Measurements from ENCODE around the gene SBF2. TPM values are rescaled to one million over a fixed set of nuclear protein-coding genes. Genes with fewer than 3 reads are reported as not detected.

Gene SBF2
- total and polyA plus RNA-seq, 2 of the 13 experiments (the other 11 are each of a cell fraction or from before 2014, with no cell fraction given): 24.0 to 45.8 TPM

DNA sequence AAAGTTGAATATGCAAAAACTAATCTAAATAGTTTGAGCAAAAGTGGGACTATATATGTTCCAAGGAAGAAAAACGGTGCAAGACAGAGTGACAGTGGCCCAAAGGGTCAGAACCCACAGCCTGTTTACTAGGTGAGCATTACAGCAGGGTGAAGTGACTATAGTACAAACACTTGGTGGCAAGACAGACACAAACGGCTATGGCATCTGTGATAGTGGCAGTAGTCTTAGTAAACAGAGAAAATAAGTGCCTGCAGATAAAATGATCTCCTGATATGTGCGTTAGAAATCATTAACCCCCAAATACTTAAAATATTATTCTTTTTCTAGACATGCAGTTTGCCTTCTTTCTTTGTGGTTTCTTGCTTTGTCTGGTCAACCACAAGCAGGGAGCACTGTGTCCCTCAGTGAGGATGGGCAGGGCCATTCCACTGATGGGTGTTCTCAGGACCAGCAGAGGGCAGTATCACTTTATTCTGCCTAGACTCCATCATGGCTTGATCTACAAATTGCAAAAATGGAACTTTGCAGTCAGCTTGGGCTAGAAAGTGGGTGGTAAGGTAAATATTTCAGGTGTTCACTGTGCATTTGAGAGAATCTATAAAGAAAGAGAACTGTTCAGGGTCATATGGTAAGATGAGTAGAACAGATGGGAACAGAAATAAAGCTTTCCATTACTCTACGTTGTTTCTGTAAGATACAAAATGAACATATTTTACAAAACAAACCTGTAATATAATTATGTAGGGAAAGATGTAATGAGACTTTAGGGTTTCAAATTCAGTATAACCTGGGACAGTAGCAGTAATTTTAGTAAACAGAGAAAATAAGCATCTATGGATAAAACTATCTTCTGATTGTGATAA lies 431.9 kb downstream of the SBF2 start (continued):
- TF ChIP-seq ZNF530 (CRISPR knock-in tag; IDR thresholded peaks at IDR 0.05; ENCODE audit: low read depth): no peak
- TF ChIP-seq TCF7L2 (IDR thresholded peaks at IDR 0.05; ENCODE audit: low read depth, low read length): no peak
- TF ChIP-seq, protein P1, sequence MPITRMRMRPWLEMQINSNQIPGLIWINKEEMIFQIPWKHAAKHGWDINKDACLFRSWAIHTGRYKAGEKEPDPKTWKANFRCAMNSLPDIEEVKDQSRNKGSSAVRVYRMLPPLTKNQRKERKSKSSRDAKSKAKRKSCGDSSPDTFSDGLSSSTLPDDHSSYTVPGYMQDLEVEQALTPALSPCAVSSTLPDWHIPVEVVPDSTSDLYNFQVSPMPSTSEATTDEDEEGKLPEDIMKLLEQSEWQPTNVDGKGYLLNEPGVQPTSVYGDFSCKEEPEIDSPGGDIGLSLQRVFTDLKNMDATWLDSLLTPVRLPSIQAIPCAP (CRISPR knock-in tag; IDR thresholded peaks at IDR 0.05; ENCODE audit: low read depth): no peak
- TF ChIP-seq BRD4 (CRISPR knock-in tag; IDR thresholded peaks at IDR 0.05): no peak
- TF ChIP-seq SP2 (CRISPR knock-in tag; IDR thresholded peaks at IDR 0.05): no peak
- no peak for TF ChIP-seq ZNF136 (CRISPR knock-in tag; IDR thresholded peaks at IDR 0.05; ENCODE audit: low read depth)
- TF ChIP-seq FOXJ3 (CRISPR knock-in tag; IDR thresholded peaks at IDR 0.05; ENCODE audit: borderline replicate concordance): no peak
- no peak for TF ChIP-seq ZNF790 (CRISPR knock-in tag; IDR thresholded peaks at IDR 0.05; ENCODE audit: borderline replicate concordance)
- no peak for TF ChIP-seq U2AF1 (optimal IDR thresholded peaks at IDR 0.05; ENCODE audit: low read depth, low read length)
- no peak for TF ChIP-seq NFIB (CRISPR knock-in tag; IDR thresholded peaks at IDR 0.05; ENCODE audit: borderline replicate concordance)
- TF ChIP-seq, protein P2, sequence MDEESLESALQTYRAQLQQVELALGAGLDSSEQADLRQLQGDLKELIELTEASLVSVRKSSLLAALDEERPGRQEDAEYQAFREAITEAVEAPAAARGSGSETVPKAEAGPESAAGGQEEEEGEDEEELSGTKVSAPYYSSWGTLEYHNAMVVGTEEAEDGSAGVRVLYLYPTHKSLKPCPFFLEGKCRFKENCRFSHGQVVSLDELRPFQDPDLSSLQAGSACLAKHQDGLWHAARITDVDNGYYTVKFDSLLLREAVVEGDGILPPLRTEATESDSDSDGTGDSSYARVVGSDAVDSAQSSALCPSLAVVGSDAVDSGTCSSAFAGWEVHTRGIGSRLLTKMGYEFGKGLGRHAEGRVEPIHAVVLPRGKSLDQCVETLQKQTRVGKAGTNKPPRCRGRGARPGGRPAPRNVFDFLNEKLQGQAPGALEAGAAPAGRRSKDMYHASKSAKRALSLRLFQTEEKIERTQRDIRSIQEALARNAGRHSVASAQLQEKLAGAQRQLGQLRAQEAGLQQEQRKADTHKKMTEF (CRISPR knock-in tag; IDR thresholded peaks at IDR 0.05): no peak
- TF ChIP-seq, protein P3, sequence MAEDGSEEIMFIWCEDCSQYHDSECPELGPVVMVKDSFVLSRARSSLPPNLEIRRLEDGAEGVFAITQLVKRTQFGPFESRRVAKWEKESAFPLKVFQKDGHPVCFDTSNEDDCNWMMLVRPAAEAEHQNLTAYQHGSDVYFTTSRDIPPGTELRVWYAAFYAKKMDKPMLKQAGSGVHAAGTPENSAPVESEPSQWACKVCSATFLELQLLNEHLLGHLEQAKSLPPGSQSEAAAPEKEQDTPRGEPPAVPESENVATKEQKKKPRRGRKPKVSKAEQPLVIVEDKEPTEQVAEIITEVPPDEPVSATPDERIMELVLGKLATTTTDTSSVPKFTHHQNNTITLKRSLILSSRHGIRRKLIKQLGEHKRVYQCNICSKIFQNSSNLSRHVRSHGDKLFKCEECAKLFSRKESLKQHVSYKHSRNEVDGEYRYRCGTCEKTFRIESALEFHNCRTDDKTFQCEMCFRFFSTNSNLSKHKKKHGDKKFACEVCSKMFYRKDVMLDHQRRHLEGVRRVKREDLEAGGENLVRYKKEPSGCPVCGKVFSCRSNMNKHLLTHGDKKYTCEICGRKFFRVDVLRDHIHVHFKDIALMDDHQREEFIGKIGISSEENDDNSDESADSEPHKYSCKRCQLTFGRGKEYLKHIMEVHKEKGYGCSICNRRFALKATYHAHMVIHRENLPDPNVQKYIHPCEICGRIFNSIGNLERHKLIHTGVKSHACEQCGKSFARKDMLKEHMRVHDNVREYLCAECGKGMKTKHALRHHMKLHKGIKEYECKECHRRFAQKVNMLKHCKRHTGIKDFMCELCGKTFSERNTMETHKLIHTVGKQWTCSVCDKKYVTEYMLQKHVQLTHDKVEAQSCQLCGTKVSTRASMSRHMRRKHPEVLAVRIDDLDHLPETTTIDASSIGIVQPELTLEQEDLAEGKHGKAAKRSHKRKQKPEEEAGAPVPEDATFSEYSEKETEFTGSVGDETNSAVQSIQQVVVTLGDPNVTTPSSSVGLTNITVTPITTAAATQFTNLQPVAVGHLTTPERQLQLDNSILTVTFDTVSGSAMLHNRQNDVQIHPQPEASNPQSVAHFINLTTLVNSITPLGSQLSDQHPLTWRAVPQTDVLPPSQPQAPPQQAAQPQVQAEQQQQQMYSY (CRISPR knock-in tag; IDR thresholded peaks at IDR 0.05): no peak
- no peak for TF ChIP-seq ZNF441 (CRISPR knock-in tag; IDR thresholded peaks at IDR 0.05; ENCODE audit: borderline replicate concordance)
- TF ChIP-seq, protein P4, sequence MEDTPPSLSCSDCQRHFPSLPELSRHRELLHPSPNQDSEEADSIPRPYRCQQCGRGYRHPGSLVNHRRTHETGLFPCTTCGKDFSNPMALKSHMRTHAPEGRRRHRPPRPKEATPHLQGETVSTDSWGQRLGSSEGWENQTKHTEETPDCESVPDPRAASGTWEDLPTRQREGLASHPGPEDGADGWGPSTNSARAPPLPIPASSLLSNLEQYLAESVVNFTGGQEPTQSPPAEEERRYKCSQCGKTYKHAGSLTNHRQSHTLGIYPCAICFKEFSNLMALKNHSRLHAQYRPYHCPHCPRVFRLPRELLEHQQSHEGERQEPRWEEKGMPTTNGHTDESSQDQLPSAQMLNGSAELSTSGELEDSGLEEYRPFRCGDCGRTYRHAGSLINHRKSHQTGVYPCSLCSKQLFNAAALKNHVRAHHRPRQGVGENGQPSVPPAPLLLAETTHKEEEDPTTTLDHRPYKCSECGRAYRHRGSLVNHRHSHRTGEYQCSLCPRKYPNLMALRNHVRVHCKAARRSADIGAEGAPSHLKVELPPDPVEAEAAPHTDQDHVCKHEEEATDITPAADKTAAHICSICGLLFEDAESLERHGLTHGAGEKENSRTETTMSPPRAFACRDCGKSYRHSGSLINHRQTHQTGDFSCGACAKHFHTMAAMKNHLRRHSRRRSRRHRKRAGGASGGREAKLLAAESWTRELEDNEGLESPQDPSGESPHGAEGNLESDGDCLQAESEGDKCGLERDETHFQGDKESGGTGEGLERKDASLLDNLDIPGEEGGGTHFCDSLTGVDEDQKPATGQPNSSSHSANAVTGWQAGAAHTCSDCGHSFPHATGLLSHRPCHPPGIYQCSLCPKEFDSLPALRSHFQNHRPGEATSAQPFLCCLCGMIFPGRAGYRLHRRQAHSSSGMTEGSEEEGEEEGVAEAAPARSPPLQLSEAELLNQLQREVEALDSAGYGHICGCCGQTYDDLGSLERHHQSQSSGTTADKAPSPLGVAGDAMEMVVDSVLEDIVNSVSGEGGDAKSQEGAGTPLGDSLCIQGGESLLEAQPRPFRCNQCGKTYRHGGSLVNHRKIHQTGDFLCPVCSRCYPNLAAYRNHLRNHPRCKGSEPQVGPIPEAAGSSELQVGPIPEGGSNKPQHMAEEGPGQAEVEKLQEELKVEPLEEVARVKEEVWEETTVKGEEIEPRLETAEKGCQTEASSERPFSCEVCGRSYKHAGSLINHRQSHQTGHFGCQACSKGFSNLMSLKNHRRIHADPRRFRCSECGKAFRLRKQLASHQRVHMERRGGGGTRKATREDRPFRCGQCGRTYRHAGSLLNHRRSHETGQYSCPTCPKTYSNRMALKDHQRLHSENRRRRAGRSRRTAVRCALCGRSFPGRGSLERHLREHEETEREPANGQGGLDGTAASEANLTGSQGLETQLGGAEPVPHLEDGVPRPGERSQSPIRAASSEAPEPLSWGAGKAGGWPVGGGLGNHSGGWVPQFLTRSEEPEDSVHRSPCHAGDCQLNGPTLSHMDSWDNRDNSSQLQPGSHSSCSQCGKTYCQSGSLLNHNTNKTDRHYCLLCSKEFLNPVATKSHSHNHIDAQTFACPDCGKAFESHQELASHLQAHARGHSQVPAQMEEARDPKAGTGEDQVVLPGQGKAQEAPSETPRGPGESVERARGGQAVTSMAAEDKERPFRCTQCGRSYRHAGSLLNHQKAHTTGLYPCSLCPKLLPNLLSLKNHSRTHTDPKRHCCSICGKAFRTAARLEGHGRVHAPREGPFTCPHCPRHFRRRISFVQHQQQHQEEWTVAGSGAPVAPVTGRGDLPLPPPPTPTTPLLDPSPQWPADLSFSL (CRISPR knock-in tag; IDR thresholded peaks at IDR 0.05): no peak
- no peak for TF ChIP-seq ZFP36L2 (CRISPR knock-in tag; IDR thresholded peaks at IDR 0.05)
- TF ChIP-seq SRSF9 (IDR thresholded peaks at IDR 0.05; ENCODE audit: borderline replicate concordance, insufficient read depth, low read depth, low read length, poor library complexity, severe bottlenecking): no peak
